Testis (tissue), 3 donors: Measurements from ENCODE around the gene ERMARD. TPM values are rescaled to one million over a fixed set of nuclear protein-coding genes. Genes with fewer than 3 reads are reported as not detected.

Experiments used
- DNase-seq: peaks from one replicate; pipeline ENCODE4 v3.0.0-alpha.2; 2019
- H3K27ac ChIP-seq, 2 donors: fragments of 200-600 bp; sonication (generic); one replicate each; pipeline ENCODE4 v1.5.1; 2019
- H3K27me3 ChIP-seq: fragments of 200-600 bp; sonication (generic); one replicate; pipeline ENCODE4 v1.5.1; 2019
- H3K36me3 ChIP-seq: fragments of 200-600 bp; sonication (generic); one replicate; pipeline ENCODE4 v1.5.1; 2017; ENCODE audit warnings: low read depth; ENCODE audit errors: missing control alignments
- H3K4me1 ChIP-seq: fragments of 200-600 bp; sonication (generic); one replicate; pipeline ENCODE4 v1.5.1; 2019
- H3K4me3 ChIP-seq, 2 donors: fragments of 200-600 bp; sonication (generic); one replicate each; pipeline ENCODE4 v1.5.1; 2017 to 2019
- H3K9me3 ChIP-seq: fragments of 200-600 bp; sonication (generic); one replicate; pipeline ENCODE4 v1.5.1; 2017
- CTCF ChIP-seq, 3 experiments: fragments of 450-650 bp in 2 of 3; fragments of 200-600 bp in 1 of 3; sonication (generic) in 1 of 3; IDR thresholded peaks; one replicate each; pipeline ENCODE4 v1.5.1; 2016 to 2019; ENCODE audit warnings: antibody characterized with exemption in 3 of 3, mild to moderate bottlenecking in 2 of 3, moderate library complexity in 1 of 3
- POLR2A ChIP-seq: fragments of 450-650 bp; IDR thresholded peaks from one replicate; pipeline ENCODE4 v1.6.1; 2017; ENCODE audit warnings: antibody characterized with exemption, mild to moderate bottlenecking, moderate library complexity
- WGBS, 2 donors: methylation state at CpG; one replicate each; pipeline ENCODE4 v1.1.5; 2018; 5-methylcytosine and 5-hydroxymethylcytosine counted together
- intact Hi-C: fragments of 100-400 bp; cut with DNase I; formaldehyde crosslinking; loops from one replicate; pipeline ENCODE4 v1.15.1; 2023; ENCODE audit warnings: low total_unique reads
- polyA plus RNA-seq: library from polyadenylated mRNA; stranded (reverse); fragments of 350-450 nt; fragmentation: Illumina TruSeq; extraction: RNeasy Lipid Tissue Mini Kit (QIAGEN cat#74804); gene quantifications from one replicate; pipeline ENCODE4 v1.2.3, GENCODE V29; 2014; ENCODE audit warnings: low read depth, low replicate concordance; ENCODE audit not compliant: insufficient read depth
- total RNA-seq, 2 donors: library from RNA; depleted of rRNA; stranded (reverse); fragments of >200 nt; gene quantifications; one replicate each; pipeline ENCODE4 v1.2.3, GENCODE V29; 2016

The ERMARD gene
- total and polyA plus RNA-seq, 3 donors from 2014 or later, result 48.3 to 77.6 (median 56.6) TPM

- DNase-seq, result no peak
- TF ChIP-seq POLR2A (no peak), CTCF (IDR thresholded peaks at IDR 0.05) (no peak)
- no peaks in the 10 kb centered on the region for H3K36me3 ChIP-seq
- no peaks in the 10 kb centered on the region for H3K9me3 ChIP-seq
- no peaks in the 10 kb centered on the region for H3K27me3 ChIP-seq
- no peaks in the 10 kb centered on the region for H3K4me1 ChIP-seq
- H3K4me3 ChIP-seq, result no peak overlapping the region
- H3K27ac ChIP-seq, result no peak overlapping the region
- intact Hi-C loops, result no loop called here
- 94 to 96% methylated on average over 8 of the region's 8 CpGs for WGBS, 2 donors
Observed at GRCh38 chr6:169811072-169811471, 59.6 kb downstream of the ERMARD start.

GRCh38 chr6:169811521-169812256 lies 60.3 kb downstream of the ERMARD start:
- H3K36me3 ChIP-seq, result no peaks in the 10 kb centered on the region
- no peaks in the 10 kb centered on the region for H3K27me3 ChIP-seq
- no peaks in the 10 kb centered on the region for H3K9me3 ChIP-seq
- TF ChIP-seq CTCF (IDR thresholded peaks at IDR 0.05) (no peak), POLR2A (no peak)
- H3K4me1 ChIP-seq, result no peaks in the 10 kb centered on the region
- no peak overlapping the region for H3K27ac ChIP-seq
- intact Hi-C loops, result no loop called here
- no peak for DNase-seq
- H3K4me3 ChIP-seq, result no peak overlapping the region
- 91 to 93% methylated on average over 11 to 18 of the region's 18 CpGs for WGBS, 2 donors

- Histone ChIP-seq H3K27ac (no peak overlapping the region), H3K4me3 (no peak overlapping the region), H3K9me3 (no peaks in the 10 kb centered on the region), H3K27me3 (no peaks in the 10 kb centered on the region), H3K36me3 (no peaks in the 10 kb centered on the region), H3K4me1 (no peaks in the 10 kb centered on the region)
- TF ChIP-seq POLR2A (no peak), CTCF (IDR thresholded peaks at IDR 0.05) (no peak)
- intact Hi-C loops, result no loop called here
- WGBS, 2 donors, result 94% methylated on average over 17 of the region's 17 CpGs
- DNase-seq, result no peak
Observed at GRCh38 chr6:169812257-169812644, 60.8 kb downstream of the ERMARD start.

GRCh38 chr6:169813969-169814368 lies 62.5 kb downstream of the ERMARD start:
- 84 to 95% methylated on average over 9 to 10 of the region's 11 CpGs for WGBS, 2 donors
- Histone ChIP-seq H3K27me3 (no peaks in the 10 kb centered on the region), H3K36me3 (no peaks in the 10 kb centered on the region), H3K4me3 (no peak overlapping the region), H3K9me3 (no peaks in the 10 kb centered on the region), H3K27ac (no peak overlapping the region), H3K4me1 (no peaks in the 10 kb centered on the region)
- TF ChIP-seq CTCF (IDR thresholded peaks at IDR 0.05), result no peak
- TF ChIP-seq POLR2A, result no peak
- intact Hi-C loops, result no loop called here
- DNase-seq, result no peak

GRCh38 chr6:169816054-169816453 lies 64.6 kb downstream of the ERMARD start:
- Histone ChIP-seq H3K4me3 (no peak overlapping the region), H3K9me3 (no peaks in the 10 kb centered on the region), H3K27me3 (no peaks in the 10 kb centered on the region), H3K27ac (no peak overlapping the region), H3K4me1 (no peaks in the 10 kb centered on the region), H3K36me3 (no peaks in the 10 kb centered on the region)
- intact Hi-C loops, result no loop called here
- 93 to 94% methylated on average over 2 of the region's 2 CpGs for WGBS, 2 donors
- no peak for DNase-seq
- TF ChIP-seq CTCF (IDR thresholded peaks at IDR 0.05), result no peak
- TF ChIP-seq POLR2A, result no peak
